Karpas-422 (cell line): ENCODE data around the gene SEPTIN8. TPM values are rescaled to one million over a fixed set of nuclear protein-coding genes. Genes with fewer than 3 reads are reported as not detected.

Experiments used
- DNase-seq: peaks from one replicate; pipeline ENCODE4 v3.0.0-alpha.2; 2015
- H2AFZ ChIP-seq: fragments of 200-600 bp; sonication (generic); 2 replicates; pipeline ENCODE4 v1.6.1; 2014; ENCODE audit warnings: antibody characterized with exemption, low read length, mixed read lengths
- H3K27ac ChIP-seq: fragments of 200-600 bp; sonication (generic); 2 replicates; pipeline ENCODE4 v1.5.1; 2014; ENCODE audit warnings: mild to moderate bottlenecking, low read length, moderate library complexity
- H3K27me3 ChIP-seq: fragments of 200-600 bp; sonication (generic); 2 replicates; pipeline ENCODE4 v1.6.1; 2014; ENCODE audit warnings: low read length, mixed read lengths
- H3K36me3 ChIP-seq: fragments of 200-600 bp; sonication (generic); 2 replicates; pipeline ENCODE4 v1.6.1; 2014; ENCODE audit warnings: low read length, mixed read lengths; ENCODE audit not compliant: insufficient read depth
- H3K4me1 ChIP-seq: fragments of 200-600 bp; sonication (generic); 2 replicates; pipeline ENCODE4 v1.6.1; 2014; ENCODE audit warnings: mild to moderate bottlenecking, low read length, mixed read lengths
- H3K4me2 ChIP-seq: fragments of 200-600 bp; sonication (generic); 2 replicates; pipeline ENCODE4 v1.6.1; 2014; ENCODE audit warnings: low read length, low read depth, mild to moderate bottlenecking; ENCODE audit not compliant: poor library complexity, severe bottlenecking
- H3K4me3 ChIP-seq: fragments of 200-600 bp; sonication (generic); 2 replicates; pipeline ENCODE4 v1.5.1; 2014; ENCODE audit warnings: mild to moderate bottlenecking, antibody characterized with exemption, low read length, mixed read lengths
- H3K79me2 ChIP-seq: fragments of 200-600 bp; sonication (generic); 2 replicates; pipeline ENCODE4 v1.6.1; 2014; ENCODE audit warnings: mild to moderate bottlenecking, low read length, mixed read lengths
- H3K9ac ChIP-seq: fragments of 200-600 bp; sonication (generic); 2 replicates; pipeline ENCODE4 v1.6.0; 2014; ENCODE audit warnings: low read length
- H3K9me2 ChIP-seq: fragments of 200-600 bp; sonication (generic), shearing (Covaris generic); replicated peaks from 2 replicates; pipeline ENCODE4 v1.6.0; 2014; ENCODE audit warnings: mild to moderate bottlenecking, low read length, moderate library complexity; ENCODE audit not compliant: insufficient read depth
- H3K9me3 ChIP-seq: fragments of 300-700, 200-600 bp; sonication (generic); 2 replicates; pipeline ENCODE4 v1.6.1; 2014; ENCODE audit warnings: low read length, mixed read lengths
- H4K20me1 ChIP-seq: fragments of 200-600 bp; sonication (generic); 2 replicates; pipeline ENCODE4 v1.6.1; 2014; ENCODE audit warnings: mild to moderate bottlenecking, antibody characterized with exemption, low read length, low read depth; ENCODE audit not compliant: insufficient read depth
- total RNA-seq: library from RNA; depleted of rRNA; stranded (reverse); fragments of >200 nt; shearing (Covaris generic); gene quantifications from 2 replicates; pipeline ENCODE4 v1.2.3, GENCODE V29; 2014; ENCODE audit warnings: low replicate concordance

SEPTIN8 gene
- total RNA-seq, 1 experiment from 2014 or later = 4.1 TPM

DNA sequence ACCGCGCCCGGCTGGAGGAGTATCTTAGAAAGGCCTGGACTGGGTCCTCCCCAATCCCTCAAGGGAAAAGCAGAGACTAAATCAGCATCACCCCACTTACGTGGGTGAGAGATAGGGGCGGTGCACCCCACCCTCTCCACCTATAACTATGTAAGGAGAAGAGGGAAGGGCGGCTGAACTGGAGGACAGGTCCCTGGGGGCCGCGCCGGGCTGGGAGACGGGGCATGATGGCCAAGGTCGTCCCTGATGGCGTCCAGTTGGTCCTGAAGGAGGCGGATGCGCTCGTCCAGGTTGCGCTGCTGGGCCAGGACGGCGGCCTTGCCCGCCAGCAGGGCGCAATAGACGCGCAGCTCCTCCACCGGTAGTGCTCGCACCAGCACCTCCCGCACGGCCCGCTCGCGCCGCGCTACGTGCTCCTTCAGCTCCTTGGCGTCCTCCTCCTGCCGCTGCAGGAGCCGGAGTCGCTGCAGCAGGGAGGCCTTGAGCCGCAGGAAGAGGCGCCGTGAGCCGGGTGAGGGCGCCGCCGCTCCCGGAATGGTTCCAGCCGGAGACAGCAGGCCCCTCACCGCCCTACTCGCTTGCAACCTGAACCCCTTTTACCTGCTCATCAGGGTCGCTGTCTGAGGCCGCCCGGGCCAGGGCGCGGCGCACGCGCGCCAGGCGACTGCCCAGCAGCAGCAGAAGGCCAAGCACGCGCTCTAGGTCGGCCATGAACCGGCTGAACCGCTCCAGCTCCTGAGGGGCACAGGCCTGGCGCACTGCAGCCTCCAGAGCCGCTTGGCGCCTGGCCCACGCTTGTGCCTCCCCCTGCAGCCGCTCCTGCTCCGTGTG is 45.8 kb upstream of the SEPTIN8 start:
- no peaks in the 10 kb centered on the region for H3K9me2 ChIP-seq
- H3K79me2 ChIP-seq = no peaks in the 10 kb centered on the region
- H3K9ac ChIP-seq = no peak overlapping the region
- H4K20me1 ChIP-seq = no peaks in the 10 kb centered on the region
- no peak overlapping the region for H3K4me3 ChIP-seq
- no peaks in the 10 kb centered on the region for H3K9me3 ChIP-seq
- no peak for DNase-seq
- H3K4me1 ChIP-seq = no peaks in the 10 kb centered on the region
- no peak overlapping the region for H3K27ac ChIP-seq
- no peaks in the 10 kb centered on the region for H3K36me3 ChIP-seq
- H3K27me3 ChIP-seq = no peaks in the 10 kb centered on the region
- H3K4me2 ChIP-seq = no peak overlapping the region
- no peak overlapping the region for H2AFZ ChIP-seq

GRCh38 chr5:132821791-132822190 is 44.8 kb upstream of the SEPTIN8 start:
- H3K9me2 ChIP-seq = no peaks in the 10 kb centered on the region
- no peak overlapping the region for H3K4me2 ChIP-seq
- no peak overlapping the region for H3K4me3 ChIP-seq
- H2AFZ ChIP-seq = no peak overlapping the region
- no peak overlapping the region for H3K27ac ChIP-seq
- no peaks in the 10 kb centered on the region for H3K4me1 ChIP-seq
- peak; percentile 29 for DNase-seq
- no peaks in the 10 kb centered on the region for H3K79me2 ChIP-seq
- no peaks in the 10 kb centered on the region for H3K9me3 ChIP-seq
- no peaks in the 10 kb centered on the region for H3K36me3 ChIP-seq
- no peak overlapping the region for H3K9ac ChIP-seq
- no peaks in the 10 kb centered on the region for H4K20me1 ChIP-seq
- no peaks in the 10 kb centered on the region for H3K27me3 ChIP-seq

- H3K9ac ChIP-seq = no peak overlapping the region
- H3K36me3 ChIP-seq = no peaks in the 10 kb centered on the region
- no peak overlapping the region for H2AFZ ChIP-seq
- H4K20me1 ChIP-seq = no peaks in the 10 kb centered on the region
- H3K9me2 ChIP-seq = no peaks in the 10 kb centered on the region
- H3K4me2 ChIP-seq = no peak overlapping the region
- no peaks in the 10 kb centered on the region for H3K79me2 ChIP-seq
- peak; percentile 41 for DNase-seq
- no peaks in the 10 kb centered on the region for H3K9me3 ChIP-seq
- H3K4me3 ChIP-seq = no peak overlapping the region
- H3K27me3 ChIP-seq = no peaks in the 10 kb centered on the region
- H3K4me1 ChIP-seq = no peaks in the 10 kb centered on the region
- no peak overlapping the region for H3K27ac ChIP-seq
These were observed 44.3 kb upstream of the SEPTIN8 start for GRCh38 chr5:132821350-132821749.

GRCh38 chr5:132820162-132820754 is 43.2 kb upstream of the SEPTIN8 start:
- H3K9ac ChIP-seq = no peak overlapping the region
- no peaks in the 10 kb centered on the region for H3K27me3 ChIP-seq
- no peaks in the 10 kb centered on the region for H3K9me3 ChIP-seq
- no peaks in the 10 kb centered on the region for H3K79me2 ChIP-seq
- DNase-seq = peak; percentile 95
- no peaks in the 10 kb centered on the region for H3K9me2 ChIP-seq
- H3K27ac ChIP-seq = no peak overlapping the region
- no peak overlapping the region for H3K4me2 ChIP-seq
- no peaks in the 10 kb centered on the region for H3K36me3 ChIP-seq
- H2AFZ ChIP-seq = no peak overlapping the region
- no peaks in the 10 kb centered on the region for H3K4me1 ChIP-seq
- no peaks in the 10 kb centered on the region for H4K20me1 ChIP-seq
- H3K4me3 ChIP-seq = no peak overlapping the region

GRCh38 chr5:132819468-132819867 is 42.4 kb upstream of the SEPTIN8 start:
- Histone ChIP-seq H3K9me2 (no peaks in the 10 kb centered on the region), H3K36me3 (no peaks in the 10 kb centered on the region), H3K27me3 (no peaks in the 10 kb centered on the region), H3K27ac (no peak overlapping the region), H3K4me2 (no peak overlapping the region), H3K79me2 (no peaks in the 10 kb centered on the region), H2AFZ (no peak overlapping the region), H3K9me3 (no peaks in the 10 kb centered on the region), H4K20me1 (no peaks in the 10 kb centered on the region), H3K4me1 (no peaks in the 10 kb centered on the region), H3K4me3 (no peak overlapping the region), H3K9ac (no peak overlapping the region)
- no peak for DNase-seq

GRCh38 chr5:132817011-132817410 is 40.0 kb upstream of the SEPTIN8 start:
- Histone ChIP-seq H4K20me1 (no peaks in the 10 kb centered on the region), H3K4me2 (no peak overlapping the region), H3K9me2 (no peaks in the 10 kb centered on the region), H3K79me2 (no peaks in the 10 kb centered on the region), H3K9me3 (no peaks in the 10 kb centered on the region), H3K27me3 (no peaks in the 10 kb centered on the region), H3K9ac (no peak overlapping the region), H3K27ac (no peak overlapping the region), H2AFZ (no peak overlapping the region), H3K4me1 (no peaks in the 10 kb centered on the region), H3K36me3 (no peaks in the 10 kb centered on the region), H3K4me3 (no peak overlapping the region)
- no peak for DNase-seq

DNA sequence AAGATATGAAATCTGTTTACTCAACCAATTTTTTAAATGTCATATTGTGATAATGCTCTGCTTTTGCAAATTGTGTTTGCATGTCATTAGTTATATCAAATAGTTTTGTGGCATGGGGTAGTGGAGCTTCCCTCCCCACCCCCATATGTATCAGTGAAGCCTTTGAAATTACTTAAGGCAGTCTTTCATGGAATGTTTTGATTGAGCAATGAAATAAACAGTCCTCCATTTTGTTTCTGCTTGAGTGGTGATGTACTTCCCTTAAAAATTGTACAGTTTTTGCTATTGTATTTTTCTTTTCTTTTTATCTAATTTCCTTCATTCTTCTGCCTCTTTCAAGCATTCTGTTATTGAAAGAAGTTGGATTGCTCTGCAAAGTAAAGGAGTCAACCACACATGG is 39.5 kb upstream of the SEPTIN8 start:
- H4K20me1 ChIP-seq = no peaks in the 10 kb centered on the region
- no peak overlapping the region for H3K4me3 ChIP-seq
- DNase-seq = no peak
- H3K9me3 ChIP-seq = no peaks in the 10 kb centered on the region
- no peak overlapping the region for H3K9ac ChIP-seq
- H3K4me2 ChIP-seq = no peak overlapping the region
- H3K4me1 ChIP-seq = no peaks in the 10 kb centered on the region
- H3K36me3 ChIP-seq = no peaks in the 10 kb centered on the region
- H3K27me3 ChIP-seq = no peaks in the 10 kb centered on the region
- H3K27ac ChIP-seq = no peak overlapping the region
- H3K9me2 ChIP-seq = no peaks in the 10 kb centered on the region
- no peak overlapping the region for H2AFZ ChIP-seq
- no peaks in the 10 kb centered on the region for H3K79me2 ChIP-seq

DNA sequence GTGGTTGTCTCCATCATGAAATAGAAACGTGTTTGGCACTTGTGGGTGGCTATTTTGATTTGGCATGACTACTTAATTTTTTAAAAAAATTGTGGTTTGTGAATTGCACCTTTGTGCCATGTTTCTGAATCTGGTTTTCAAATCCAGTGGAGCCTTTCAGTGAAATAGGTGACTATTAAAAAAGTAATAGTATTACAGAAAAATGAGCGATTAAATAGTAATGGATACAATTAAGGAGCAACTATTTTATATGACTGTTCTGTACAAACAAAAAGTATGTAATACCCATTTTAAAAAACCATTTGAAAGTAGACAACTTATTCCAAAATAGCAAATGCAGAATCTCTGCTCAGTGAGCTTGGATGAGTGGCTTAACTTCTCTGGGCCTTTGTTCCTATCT is 39.0 kb upstream of the SEPTIN8 start:
- no peak for DNase-seq
- H3K4me2 ChIP-seq = no peak overlapping the region
- H3K9me2 ChIP-seq = no peaks in the 10 kb centered on the region
- H3K4me3 ChIP-seq = no peak overlapping the region
- H2AFZ ChIP-seq = no peak overlapping the region
- no peaks in the 10 kb centered on the region for H3K9me3 ChIP-seq
- no peaks in the 10 kb centered on the region for H3K27me3 ChIP-seq
- H3K4me1 ChIP-seq = no peaks in the 10 kb centered on the region
- H3K27ac ChIP-seq = no peak overlapping the region
- H3K9ac ChIP-seq = no peak overlapping the region
- H3K36me3 ChIP-seq = no peaks in the 10 kb centered on the region
- H3K79me2 ChIP-seq = no peaks in the 10 kb centered on the region
- no peaks in the 10 kb centered on the region for H4K20me1 ChIP-seq
